GM12878 (cell line): ENCODE results near the gene CLN6. TPM values are rescaled to one million over a fixed set of nuclear protein-coding genes. Genes with fewer than 3 reads are reported as not detected.
A peak's percentile ranks its signal among the peaks of the same experiment; 100 is the strongest.

Experiments
- CREB1 ChIP-seq: IDR thresholded peaks from 2 replicates; pipeline ENCODE4 v1.6.1; 2012; ENCODE audit warnings: low read depth, mild to moderate bottlenecking, inconsistent platforms
- PAX8 ChIP-seq: fragments of 450-650 bp; IDR thresholded peaks from 2 replicates; pipeline ENCODE4 v1.6.1; 2017; ENCODE audit warnings: mild to moderate bottlenecking, moderate library complexity
- SUZ12 ChIP-seq: fragments of 200-600 bp; sonication (generic); IDR thresholded peaks from one replicate; pipeline ENCODE4 v1.6.1; 2018; ENCODE audit warnings: antibody characterized with exemption, mild to moderate bottlenecking; ENCODE audit not compliant: unreplicated experiment
- TCF12 ChIP-seq: IDR thresholded peaks from 2 replicates; pipeline ENCODE4 v1.6.1; 2011; ENCODE audit warnings: low read depth, mild to moderate bottlenecking, low read length
- polyA plus RNA-seq, 11 experiments: library from polyadenylated mRNA; depleted of rRNA in 4 of 11; unstranded in 6 of 11; stranded (reverse) in 5 of 11; fragments of >200 nt; fragmentation: Nextera tagmentation in 4 of 11; fragmentation: Illumina TruSeq in 1 of 11; extraction: Ambion mirVana in 4 of 11; extraction: Trizol in 1 of 11; gene quantifications; 1 replicate in 1 of 11; 2 replicates in 10 of 11; pipeline versions ENCODE4 v1.2.1 to v1.2.3, GENCODE V29; 2011 to 2016; ENCODE audit warnings: inconsistent platforms in 2 of 11, missing spikeins in 2 of 11, low read depth in 1 of 11
- total RNA-seq, 4 experiments: library from RNA; depleted of rRNA in 3 of 4; stranded (reverse); fragments of >200 nt in 3 of 4; fragmentation: Illumina TruSeq in 1 of 4; extraction: Trizol in 1 of 4; gene quantifications; 2 replicates each; pipeline versions ENCODE4 v1.2.1 to v1.2.3, GENCODE V29; 2013 to 2021
- TF ChIP-seq, protein P1 (sequence below): fragments of 450-650 bp; IDR thresholded peaks from 2 replicates; pipeline ENCODE4 v1.6.1; 2018; ENCODE audit warnings: borderline replicate concordance, mild to moderate bottlenecking; ENCODE audit not compliant: partially characterized antibody
- TF ChIP-seq, protein P2 (sequence below): fragments of 450-650 bp; IDR thresholded peaks from 2 replicates; pipeline ENCODE4 v1.6.1; 2017; ENCODE audit warnings: mild to moderate bottlenecking, moderate library complexity

CLN6 gene
- total and polyA plus RNA-seq, 10 of the 15 experiments (the other 5 are each of a cell fraction or from before 2014, with no cell fraction given): 0.74 to 69.0 (median 30.3) TPM

DNA sequence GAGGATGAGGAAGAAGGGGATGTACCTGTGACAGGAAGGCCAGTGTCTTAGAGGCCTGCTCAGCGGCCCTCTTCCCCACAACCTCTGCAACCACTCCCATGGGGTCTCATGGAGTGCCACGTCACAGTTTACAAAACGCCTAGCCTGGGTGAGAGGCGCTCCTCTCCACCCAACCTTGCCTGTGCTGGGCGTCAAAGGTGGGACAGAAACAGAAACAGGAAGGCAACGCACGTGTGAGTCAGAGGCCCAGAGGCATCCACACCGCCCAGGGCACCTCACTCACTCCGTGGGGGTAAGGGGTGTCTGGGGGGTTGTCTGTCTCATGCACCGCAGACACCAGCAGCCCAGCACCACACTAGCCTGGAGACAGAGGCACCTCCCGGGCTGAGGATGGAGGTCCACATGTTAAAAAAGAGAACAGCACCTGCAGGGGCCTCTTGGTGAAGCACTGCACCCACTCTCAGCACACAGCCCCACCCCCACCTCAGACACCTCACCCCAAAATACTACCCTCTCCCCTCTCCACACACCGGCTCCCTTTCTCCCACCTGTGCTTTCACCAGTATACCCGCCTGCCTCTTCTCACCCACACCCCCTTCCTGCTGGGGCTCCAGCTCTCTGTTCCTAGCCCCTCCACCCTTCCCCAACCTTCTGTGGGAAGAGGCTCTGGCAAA, 19.7 kb downstream of the CLN6 start (continued):
- TF ChIP-seq, protein P1, sequence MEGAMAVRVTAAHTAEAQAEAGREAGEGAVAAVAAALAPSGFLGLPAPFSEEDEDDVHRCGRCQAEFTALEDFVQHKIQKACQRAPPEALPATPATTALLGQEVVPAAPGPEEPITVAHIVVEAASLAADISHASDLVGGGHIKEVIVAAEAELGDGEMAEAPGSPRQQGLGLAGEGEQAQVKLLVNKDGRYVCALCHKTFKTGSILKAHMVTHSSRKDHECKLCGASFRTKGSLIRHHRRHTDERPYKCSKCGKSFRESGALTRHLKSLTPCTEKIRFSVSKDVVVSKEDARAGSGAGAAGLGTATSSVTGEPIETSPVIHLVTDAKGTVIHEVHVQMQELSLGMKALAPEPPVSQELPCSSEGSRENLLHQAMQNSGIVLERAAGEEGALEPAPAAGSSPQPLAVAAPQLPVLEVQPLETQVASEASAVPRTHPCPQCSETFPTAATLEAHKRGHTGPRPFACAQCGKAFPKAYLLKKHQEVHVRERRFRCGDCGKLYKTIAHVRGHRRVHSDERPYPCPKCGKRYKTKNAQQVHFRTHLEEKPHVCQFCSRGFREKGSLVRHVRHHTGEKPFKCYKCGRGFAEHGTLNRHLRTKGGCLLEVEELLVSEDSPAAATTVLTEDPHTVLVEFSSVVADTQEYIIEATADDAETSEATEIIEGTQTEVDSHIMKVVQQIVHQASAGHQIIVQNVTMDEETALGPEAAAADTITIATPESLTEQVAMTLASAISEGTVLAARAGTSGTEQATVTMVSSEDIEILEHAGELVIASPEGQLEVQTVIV: no peak
- TF ChIP-seq CREB1 (0 out of 2 replicates have a peak, but pooled peaks have one; percentile 39), SUZ12 (no peak), PAX8 (no peak), TCF12 (no peak)
- TF ChIP-seq, protein P2, sequence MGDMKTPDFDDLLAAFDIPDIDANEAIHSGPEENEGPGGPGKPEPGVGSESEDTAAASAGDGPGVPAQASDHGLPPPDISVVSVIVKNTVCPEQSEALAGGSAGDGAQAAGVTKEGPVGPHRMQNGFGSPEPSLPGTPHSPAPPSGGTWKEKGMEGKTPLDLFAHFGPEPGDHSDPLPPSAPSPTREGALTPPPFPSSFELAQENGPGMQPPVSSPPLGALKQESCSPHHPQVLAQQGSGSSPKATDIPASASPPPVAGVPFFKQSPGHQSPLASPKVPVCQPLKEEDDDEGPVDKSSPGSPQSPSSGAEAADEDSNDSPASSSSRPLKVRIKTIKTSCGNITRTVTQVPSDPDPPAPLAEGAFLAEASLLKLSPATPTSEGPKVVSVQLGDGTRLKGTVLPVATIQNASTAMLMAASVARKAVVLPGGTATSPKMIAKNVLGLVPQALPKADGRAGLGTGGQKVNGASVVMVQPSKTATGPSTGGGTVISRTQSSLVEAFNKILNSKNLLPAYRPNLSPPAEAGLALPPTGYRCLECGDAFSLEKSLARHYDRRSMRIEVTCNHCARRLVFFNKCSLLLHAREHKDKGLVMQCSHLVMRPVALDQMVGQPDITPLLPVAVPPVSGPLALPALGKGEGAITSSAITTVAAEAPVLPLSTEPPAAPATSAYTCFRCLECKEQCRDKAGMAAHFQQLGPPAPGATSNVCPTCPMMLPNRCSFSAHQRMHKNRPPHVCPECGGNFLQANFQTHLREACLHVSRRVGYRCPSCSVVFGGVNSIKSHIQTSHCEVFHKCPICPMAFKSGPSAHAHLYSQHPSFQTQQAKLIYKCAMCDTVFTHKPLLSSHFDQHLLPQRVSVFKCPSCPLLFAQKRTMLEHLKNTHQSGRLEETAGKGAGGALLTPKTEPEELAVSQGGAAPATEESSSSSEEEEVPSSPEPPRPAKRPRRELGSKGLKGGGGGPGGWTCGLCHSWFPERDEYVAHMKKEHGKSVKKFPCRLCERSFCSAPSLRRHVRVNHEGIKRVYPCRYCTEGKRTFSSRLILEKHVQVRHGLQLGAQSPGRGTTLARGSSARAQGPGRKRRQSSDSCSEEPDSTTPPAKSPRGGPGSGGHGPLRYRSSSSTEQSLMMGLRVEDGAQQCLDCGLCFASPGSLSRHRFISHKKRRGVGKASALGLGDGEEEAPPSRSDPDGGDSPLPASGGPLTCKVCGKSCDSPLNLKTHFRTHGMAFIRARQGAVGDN: peak; percentile 92
- TF ChIP-seq, all 136 proteins: peak for 9
